MV-4-11 (cell line): ENCODE results near the gene OPHN1.

Source experiments
- DNase-seq: peaks from one replicate; lab custom pipeline; 2025; lab: John Stamatoyannopoulos, UW

Gene OPHN1

DNA sequence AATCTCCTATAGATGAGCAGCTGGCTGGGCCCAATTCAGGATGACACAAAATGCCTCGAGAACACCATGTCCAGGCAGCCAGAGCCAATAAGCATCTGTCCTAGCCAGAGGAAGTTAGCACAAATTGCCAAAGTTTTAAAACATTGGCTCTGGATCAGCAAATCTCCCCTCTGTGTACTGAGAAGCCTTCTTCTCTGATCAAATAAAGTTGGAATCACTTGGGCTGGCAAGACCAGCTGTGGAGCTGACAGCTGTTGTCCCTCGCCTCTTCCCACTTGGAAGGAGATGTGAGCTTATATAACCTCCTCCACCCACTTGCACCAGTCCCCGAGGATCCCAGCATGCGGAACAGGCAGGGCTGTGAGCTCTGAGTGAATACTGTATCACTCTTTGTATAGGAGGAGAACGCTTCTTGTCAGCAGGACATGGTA, 183.9 kb downstream of the OPHN1 start:
- DNase-seq: no peak

DNA sequence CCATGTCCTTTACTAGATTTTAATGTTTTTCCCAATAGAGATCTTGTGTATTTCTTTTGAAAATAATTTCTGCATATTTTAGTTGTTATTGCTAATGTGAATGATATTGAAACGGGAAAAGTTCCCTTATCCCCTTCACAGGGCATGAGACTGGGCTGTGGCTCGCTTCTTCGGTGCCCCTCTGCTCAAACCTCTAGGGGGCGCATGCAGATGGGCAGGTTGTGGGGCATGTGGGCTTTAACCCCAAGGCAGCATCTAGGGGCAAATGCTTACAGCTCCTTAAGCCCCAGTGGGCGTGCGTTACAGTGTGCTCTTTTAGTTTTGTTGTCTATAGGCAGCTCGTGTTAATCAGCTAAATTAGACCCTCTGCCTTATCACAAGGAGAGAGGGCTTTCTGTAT, 194.7 kb downstream of the OPHN1 start:
- no peak for DNase-seq

DNA sequence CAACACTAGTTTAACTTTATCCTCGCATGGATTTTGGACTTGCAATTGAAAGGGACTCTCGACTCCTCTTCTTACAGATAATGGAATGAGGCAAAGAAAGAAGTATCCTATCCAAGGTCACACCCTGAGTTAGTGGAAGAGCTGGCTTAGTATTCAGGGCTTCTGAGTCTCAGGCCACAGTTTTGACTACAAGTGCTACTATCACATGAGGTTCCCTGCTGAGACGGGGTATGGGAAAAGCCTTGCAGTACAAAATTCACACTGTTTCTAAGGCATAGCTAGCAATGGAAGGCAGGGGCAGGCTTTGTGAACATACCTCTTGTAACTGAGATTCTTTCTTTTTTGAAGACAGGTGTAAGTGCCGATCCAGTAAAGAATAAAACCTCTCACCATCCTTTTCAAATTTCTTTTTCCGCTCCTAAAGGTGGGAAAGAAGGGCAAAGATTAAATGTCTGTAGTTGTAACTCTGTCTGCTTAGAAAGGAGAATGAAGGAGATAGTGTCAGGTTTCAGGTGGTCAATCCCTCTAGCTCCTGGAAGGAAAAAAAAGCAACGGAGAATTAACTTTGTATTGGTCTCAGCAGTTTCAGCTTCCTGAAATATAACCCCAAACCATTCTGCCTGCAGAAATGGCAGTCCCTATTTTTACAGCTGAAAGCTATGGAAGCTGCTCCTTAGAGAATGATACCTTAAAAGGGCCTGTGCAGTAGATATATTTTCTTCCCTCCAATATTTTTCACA, 199.0 kb downstream of the OPHN1 start:
- no peak for DNase-seq

DNA sequence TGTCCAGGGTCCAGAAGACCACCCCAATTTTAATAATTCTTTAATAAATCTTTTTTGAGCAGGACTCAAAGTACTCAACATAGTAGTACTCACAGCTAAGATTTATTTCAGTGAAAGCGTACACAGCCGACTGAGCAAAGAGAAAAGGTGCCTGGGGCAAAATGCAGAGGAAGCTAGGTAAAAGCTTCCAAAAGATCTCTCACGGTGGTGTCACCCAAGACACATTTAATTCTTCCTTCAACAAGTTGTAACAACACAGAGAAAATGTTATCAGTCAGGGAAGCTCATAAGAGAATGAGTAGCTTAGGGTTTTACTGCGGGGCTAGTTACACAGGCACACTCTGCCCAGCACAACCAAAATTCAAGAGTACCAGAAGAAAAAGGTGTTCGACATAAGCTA, 201.1 kb downstream of the OPHN1 start:
- no peak for DNase-seq

DNA sequence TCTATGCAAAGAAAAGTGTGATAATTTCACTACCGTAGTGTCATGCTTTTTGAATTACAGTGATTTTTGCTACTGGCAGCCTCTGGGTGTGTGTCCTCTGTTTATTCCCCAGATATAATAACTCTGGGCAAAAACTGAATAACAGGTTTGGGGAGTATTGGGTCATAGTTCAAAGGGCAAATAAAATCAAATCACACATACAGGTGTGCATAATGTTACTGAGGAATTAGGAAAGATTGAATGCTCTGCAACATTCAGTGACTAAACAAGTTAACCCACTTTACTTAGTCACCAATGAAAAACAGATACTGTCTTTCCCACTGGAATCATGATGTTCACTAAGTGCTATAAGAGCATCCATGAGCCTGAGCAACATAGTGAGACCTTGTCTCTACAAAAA, 224.3 kb downstream of the OPHN1 start:
- no peak for DNase-seq

DNA sequence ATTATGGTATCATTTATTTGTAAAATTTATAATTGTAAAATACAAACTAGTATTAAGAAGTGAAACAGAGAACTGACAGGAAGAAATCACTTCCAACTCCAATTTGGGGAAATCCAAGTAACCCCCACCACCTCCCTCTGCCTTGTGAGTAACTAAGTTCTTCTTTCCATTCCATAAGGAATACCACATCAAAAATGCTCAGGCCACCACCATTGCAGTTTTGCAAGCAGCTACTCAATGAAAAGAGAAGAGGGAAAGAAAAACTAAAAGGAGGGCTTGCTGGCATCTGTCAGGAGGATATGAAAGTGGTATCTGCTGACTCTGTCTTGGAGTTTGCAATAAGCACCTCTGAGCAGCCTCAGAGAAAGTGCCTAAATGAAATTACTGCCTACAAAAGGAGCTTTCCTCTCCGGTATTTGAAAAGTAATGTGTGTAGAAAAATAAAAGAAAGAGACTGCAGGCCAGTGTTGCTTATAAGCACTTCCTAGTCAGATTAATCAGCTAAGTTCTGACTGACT, 228.7 kb downstream of the OPHN1 start:
- peak; percentile 49 for DNase-seq

DNA sequence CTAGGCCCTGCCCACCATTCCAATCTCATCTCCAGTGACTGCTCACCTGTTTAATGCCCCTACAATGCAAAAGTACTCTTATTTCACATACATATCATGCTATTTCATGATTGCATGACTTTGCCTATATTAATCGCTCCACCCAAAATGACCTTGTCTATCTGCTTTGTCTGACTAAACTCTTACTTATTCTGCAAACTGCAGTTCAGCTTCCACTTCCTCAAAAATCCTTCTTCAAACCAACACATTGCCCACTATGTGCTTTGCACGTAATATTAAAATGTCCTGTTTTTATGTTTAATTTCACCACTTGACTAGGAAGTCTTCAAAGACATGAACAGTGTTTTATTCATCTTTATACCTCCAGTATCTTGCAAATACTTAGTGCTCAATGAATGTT, 229.6 kb downstream of the OPHN1 start:
- peak; percentile 60 for DNase-seq

DNA sequence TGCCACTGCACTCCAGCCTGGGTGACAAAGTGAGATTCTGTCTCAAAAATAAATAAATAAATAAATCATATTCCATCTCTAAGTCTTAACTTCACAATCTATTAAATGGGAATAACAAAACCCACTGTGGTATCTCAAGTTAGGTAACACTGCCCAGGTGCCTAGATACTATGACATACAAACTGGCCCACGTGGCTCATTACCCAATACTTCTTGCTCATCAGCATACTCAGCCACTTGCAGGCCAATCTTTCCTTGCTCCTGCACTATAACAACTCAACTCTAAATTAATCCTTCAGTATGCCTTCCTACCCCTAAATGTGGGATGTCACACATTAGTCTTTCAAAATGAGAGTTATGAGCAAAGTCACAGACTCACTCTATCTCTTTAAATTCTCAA, 230.1 kb downstream of the OPHN1 start:
- DNase-seq: peak; percentile 12

DNA sequence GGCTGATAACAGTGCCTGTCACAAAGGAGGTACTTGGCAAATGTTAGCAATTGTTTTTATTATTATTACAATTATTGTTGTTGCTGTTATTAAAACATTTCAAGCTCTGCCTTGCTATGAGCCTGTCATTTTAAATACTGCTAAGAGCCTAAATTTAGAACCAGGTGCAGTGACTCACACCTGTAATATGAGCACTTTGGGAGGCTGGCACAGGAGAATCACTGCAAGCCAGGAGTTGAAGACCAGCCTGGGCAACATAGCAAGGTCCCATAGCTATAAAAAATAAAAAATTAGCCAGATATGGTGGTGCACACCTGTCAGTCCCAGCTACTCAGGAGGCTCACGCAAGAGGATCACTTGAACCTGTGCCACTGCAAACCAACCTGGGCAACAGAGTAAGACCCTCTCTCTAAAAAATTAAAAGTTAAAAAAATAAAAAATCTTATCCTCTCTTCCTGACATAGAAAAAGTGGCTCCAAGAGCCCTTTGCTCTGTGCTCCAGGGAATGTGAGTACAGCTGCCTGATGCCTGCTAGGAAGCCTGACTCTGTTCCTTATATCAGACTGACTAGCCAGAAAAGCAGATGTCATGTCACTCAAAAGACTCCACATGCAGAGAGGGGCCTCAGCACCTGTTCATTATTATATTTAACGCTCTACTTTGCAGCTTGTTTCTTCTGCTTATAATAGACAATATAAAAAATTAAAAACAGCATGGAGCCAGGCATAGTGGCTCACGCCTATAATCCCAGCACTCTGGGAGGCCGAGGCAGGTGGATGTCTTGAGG, 234.0 kb downstream of the OPHN1 start:
- no peak for DNase-seq

DNA sequence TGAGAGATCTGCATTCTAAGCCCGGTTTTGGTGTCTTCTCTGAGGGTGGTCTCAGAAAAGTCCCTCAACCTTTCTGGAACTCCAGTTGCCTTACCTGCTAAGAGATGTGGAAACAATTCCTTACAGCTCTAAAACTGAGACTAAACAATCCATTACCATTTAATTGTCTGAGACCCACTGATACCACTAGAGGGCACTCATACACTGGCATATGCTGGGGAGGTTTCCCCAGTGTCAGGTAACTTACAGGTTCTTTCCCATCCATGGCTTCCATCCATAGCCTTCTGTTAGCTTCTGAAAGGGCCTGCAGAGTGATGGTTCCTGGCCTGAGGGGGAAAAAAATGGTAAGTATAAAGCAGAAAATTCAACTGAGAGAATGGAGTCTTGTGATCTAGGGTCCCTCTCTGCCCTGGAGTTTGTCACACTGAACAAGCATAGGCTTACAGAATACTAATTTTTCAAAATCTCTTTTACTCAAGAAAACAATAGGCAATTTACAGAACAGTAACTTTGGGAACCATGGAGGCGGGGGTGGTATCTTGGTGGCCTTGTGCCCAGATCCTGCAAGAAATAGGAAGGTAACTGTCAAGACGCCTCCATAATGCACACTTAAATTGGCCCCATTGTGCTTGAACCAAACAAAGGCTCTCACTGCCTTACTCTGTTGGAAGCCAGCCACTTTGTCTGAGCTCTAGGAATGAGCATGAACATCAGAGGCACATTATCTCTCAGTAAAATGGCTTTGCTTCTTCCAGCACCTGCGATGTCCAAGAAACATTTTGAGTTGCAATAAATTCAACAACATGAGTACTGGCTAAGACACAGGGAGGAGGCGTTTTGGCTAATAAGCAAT, 236.1 kb downstream of the OPHN1 start:
- DNase-seq: no peak

DNA sequence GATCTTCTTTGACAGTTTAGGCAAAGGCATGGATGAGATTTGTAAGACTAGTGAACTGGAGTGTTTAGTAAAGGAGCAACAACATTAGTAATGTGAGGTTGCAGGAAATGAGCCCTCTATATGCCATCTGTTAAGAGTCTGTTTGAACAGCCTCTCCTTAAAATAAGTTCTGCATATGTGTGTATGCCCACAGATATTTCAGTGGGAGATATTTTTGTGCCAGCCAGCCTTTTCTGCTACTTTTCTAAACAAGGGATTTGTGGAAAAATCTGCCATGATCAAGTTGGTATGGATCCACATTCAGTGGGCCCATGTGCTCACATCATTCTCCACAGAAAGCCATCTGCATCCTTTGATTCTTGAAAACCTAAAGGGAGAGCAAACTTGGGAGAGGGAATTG, 237.7 kb downstream of the OPHN1 start:
- no peak for DNase-seq

DNA sequence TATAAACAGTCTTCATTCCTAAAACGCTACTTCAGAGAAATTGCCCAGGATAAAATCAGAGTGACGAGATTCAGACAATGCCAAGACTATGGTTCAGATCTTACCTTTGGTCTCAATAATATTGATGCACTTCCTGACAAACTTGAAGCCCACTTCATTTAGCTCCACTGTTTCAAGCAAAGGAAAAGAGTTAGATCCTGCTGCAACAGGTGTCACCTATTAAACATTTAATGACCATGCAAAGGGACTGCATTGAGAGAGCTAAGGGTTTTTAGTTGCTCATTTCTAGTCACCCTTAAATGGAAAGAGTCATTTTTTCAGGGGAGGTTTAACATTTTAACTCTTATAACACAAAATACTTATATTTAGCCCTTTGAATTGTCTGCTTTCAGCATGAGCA, 239.5 kb downstream of the OPHN1 start:
- no peak for DNase-seq

DNA sequence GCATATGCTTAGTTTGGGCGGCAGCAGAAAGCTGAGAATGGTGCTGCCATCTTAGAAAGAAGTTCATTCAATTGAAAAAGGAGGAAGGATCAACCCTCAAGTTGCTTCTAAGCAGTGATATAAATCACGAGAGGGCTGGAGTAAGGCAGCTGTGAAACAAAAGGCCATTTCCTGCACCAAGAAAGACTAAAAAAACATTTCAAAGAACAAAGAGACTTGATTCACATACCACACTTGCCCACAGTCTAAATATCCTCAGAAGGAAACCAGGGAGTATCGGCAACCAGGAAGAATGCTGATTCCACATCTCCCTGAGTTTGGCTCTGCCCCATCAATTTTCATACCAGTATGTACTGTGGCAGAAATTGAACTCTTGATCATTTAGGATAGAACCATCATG, 240.1 kb downstream of the OPHN1 start:
- no peak for DNase-seq

DNA sequence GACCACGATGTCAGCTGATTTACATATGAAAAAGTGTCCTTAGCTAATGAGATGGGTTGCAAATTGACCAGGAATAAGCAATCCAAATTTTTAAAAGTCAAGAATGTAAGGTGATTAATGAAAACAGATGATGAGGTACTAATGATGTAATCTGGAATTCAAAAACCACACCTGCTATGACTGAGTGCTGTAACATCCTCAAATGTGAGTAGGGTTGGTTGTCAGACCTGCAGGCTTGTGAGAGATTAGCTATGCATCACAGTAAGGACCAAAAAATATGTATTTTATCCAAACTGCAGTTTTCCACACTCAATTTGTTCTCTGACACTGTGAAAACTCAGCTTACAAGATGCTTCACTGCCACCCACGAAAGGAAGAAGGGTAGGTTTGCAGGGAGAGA, 242.5 kb downstream of the OPHN1 start:
- no peak for DNase-seq

DNA sequence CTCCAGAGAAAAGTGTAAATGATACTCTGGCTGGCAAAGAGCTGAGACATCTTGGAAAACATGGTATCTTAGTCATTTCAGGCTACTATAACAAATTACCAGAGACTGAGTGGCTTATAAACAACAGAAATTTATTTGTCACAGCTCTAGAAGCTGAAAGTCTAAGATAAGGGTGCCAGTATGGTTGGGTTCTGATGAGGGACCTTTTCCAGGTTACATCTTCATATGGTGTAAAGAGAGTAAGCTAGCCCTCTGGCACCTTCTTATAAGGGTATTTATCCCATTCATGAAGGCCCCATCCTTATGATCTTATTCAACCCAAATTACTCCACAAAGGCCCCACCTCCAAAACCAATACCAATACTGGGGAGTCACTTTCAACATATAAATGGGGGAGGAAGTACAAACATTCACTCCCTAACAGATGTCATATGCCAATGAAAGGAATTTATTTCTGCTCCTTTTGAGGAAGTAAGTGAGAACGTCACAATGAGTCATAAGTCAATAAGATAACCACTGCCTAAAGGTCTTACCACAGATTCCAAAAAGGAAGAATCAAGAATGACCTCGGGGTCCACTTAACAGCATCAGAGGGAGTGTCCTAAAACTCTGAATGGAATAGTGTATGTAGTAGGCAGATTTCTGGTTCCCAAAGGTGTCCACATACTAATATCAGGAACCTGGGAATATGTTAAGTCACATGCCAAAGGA, 246.6 kb downstream of the OPHN1 start:
- DNase-seq: peak; percentile 88

DNA sequence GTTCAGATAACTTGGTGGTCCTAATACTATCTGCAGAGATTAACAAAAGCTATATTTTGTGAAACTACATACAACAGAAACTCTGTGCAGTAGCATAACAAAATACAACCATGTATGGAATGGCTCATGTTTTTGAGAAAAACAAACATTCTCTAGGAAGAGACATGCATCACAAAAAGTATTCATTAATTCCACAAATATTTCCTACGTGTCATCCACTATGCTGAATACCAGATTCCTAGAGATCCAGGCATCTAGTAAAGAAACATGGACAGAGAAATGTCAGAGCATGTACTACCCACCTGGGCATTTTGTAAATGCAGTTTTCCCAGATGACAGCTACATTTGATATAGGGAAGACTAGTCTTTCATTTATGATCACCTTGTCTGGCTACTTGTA, 248.1 kb downstream of the OPHN1 start:
- DNase-seq: no peak

DNA sequence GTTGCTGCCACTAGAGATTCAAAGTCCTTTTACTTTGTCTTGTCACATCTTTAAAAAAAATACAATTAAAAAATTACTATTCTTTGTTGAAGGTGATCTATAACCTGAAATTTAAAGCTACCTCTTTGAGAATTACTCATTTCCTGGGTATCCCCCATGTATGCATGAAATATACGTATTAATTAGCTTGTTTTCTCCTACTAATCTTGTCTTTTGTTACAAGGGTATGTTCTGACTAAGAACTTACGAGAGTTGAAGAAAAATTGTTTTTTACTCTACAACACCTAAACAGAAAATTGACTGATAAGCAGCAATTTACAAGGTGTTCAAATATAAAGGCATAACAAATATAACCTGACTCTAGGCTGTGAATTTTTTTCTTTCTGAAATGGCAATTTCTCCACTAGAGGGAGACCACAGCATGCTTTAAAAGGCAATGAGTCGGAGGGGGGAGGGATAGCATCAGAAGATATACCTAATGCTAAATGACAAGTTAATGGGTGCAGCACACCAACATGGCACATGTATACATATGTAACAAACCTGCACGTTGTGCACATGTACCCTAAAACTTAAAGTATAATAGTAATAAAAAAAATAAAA, 249.6 kb downstream of the OPHN1 start:
- DNase-seq: peak; percentile 11

DNA sequence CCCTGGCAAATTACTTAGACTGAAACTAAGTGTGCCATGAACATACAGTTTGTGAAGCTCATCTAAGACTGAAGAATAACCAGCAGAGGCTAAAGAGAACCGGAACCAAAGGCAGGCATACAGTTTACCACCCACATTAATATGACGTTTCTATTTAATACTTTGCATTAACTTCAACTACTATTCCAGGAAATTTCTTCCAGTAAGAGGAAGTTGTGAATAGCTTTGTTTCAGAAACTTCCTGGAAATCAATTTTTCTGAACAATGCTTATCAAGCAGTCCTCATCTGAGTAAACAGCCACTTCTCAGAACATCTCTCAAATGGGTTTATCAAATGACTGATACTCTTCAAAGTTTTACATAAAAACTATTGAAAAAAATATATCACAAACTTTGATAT, 252.7 kb downstream of the OPHN1 start:
- DNase-seq: no peak

DNA sequence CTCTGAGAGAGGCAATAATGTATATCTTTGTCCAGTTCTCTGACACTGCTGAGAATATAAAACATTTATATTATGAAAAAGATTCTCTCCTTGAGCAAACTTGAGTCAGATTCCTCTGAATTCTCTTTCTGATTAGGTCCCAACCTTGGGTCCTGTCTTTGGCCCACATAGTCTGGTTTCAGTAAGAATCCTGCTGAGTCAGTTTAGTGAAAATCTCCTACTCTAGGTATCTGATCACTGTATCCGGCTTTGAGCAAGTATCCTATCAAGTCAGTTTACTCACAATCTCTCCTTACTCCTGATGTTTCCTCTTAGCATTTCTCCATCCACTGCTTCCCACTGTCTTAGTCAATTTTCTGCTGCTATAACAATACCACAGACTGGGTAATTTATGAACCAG, 253.9 kb downstream of the OPHN1 start:
- no peak for DNase-seq

DNA sequence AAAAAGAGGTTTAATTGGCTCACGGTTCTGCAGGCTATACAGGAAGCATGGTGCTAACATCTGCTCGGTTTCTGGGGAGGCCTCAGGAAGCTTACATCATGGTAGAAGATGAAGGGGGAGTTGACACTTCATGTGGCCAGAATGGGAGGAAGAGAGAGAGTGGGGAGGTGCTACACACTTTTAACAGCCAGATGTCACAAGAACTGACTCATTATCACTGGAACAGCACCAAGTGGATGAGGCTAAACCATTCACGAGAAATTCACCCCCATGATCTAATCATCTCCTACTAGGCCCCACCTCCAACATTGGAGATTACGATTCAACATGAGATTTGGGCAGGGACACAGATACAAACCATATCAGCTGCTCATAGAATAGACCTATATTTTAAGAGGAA, 255.8 kb downstream of the OPHN1 start:
- peak; percentile 54 for DNase-seq

DNA sequence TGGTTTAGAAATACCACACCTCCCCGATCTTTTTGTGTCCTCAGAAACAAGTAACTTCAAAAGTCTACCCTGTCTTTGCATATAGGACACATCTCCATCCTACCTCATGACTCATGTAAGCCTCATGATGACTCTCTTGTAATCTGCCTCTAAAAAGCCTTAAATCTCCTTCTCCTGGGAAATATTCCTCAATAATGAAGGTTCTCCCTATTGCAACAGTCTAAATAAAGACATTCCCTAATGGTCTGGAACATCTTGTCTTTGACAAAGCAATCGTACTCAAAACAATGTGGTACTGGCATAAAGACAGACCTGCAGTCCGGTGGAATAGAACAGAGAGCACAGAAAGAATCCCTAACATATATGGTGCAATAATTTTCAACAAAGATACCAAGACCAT, 257.7 kb downstream of the OPHN1 start:
- no peak for DNase-seq
